Measurements from ENCODE around the gene WDR54.

Gene WDR54

DNA sequence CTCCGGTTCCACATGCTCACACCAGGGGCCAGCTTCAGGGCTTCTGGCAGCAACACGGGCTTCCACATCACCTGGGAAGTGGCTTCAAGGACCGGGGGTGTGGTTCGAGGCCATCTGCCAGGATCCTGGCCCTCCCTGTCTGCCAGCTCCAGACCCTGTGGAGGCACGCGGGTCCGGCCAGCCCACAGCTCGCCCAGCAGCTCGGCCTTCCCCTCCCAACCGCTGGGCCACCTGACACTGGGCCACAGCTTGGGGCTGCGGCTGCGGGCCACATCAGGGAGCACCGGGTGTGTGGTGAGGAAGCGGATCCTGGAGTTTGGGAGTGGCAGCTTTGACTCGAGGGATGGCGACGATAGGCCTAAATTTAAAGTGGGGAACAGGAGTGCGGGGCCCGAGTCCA, 7.1 kb upstream of the WDR54 start:
- H3K4me3 ChIP-seq (ENCODE audit: control insufficient read depth, low read depth, low read length), result peak overlapping the region; percentile 55
- TF ChIP-seq, protein P1, sequence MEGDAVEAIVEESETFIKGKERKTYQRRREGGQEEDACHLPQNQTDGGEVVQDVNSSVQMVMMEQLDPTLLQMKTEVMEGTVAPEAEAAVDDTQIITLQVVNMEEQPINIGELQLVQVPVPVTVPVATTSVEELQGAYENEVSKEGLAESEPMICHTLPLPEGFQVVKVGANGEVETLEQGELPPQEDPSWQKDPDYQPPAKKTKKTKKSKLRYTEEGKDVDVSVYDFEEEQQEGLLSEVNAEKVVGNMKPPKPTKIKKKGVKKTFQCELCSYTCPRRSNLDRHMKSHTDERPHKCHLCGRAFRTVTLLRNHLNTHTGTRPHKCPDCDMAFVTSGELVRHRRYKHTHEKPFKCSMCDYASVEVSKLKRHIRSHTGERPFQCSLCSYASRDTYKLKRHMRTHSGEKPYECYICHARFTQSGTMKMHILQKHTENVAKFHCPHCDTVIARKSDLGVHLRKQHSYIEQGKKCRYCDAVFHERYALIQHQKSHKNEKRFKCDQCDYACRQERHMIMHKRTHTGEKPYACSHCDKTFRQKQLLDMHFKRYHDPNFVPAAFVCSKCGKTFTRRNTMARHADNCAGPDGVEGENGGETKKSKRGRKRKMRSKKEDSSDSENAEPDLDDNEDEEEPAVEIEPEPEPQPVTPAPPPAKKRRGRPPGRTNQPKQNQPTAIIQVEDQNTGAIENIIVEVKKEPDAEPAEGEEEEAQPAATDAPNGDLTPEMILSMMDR (conservative IDR thresholded peaks at IDR 0.05; ENCODE audit: control insufficient read depth, insufficient read depth, low read depth, low read length), result no peak
- no peak for DNase-seq (ENCODE audit: low read depth)

DNA sequence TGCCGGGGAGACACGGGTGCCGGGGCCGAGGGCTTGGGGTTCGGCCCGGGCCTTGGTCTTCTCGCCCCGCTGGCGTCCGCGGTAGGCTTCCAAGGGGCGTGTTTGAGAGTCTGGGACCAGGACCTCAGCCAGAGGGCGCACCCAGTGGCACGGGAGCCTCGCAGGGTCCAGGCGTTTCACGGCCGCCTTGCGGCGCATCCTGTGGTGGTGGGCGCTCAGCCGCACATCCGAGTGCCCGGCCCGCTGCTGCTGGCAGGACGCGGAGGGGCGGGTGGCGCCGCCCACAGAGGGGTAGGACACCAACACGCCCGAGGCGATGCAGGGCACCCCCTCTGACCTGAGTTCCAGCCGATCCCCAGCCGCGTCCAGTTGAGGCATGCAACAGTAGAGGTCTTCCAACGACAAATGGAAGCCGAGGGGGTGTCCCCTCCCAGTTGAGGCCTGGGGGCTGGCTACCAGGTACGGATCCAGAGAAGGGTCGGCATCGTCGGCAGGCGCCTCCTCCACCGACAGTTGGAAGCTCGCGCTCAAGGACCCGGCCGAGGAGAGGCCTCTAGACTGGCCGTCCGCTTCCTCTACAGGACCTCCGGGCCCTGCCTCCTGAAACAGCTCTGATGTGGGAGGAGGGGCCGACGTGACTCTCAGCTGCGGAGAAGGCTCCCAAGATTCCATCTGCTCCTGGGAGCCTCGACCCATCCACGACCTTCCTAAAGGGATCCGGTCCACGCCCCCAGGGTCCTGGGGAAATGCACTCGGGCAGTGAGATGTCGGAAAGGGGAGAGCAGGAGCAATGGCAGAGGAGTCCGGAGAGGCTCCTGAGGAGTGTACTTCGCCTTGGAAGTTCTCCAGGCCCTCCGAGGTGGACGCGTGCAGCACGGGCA, 6.4 kb upstream of the WDR54 start:
- TF ChIP-seq, protein P1 (conservative IDR thresholded peaks at IDR 0.05; ENCODE audit: control insufficient read depth, insufficient read depth, low read depth, low read length), result peak; percentile 32
- peak overlapping the region; percentile 55 for H3K4me3 ChIP-seq (ENCODE audit: control insufficient read depth, low read depth, low read length)
- DNase-seq (ENCODE audit: low read depth), result peak; percentile 37

DNA sequence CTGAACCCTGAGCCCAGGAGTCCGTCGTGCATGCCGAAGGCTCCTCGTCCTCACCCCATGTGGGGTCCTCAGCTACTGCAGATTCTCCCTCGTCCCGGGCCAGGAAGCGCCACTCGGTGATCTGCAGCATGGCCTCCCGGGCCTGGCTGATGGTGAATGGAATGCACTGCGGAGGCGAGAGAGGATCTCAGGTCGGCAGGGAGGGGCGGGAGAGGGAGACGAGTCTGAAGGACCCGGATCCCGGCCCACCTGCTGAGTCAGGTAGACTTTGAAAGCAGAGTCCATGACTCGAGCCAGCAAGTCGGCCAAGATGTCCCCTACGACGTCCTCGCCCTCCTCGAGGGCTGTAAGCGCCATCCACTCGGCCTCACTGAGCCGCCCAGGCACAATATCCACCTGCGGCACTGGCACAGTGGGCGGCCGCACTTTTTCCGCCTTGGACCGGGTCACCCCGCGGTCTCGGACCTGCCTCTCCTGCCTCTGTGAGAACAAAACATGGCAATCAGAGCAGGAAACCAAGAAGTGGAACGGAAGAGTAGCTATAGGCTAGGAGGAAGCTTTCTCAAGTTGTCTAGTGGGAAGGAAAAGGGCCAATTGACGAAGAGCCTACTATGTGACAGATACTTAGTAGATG, 5.7 kb upstream of the WDR54 start:
- peak overlapping the region; percentile 55 for H3K4me3 ChIP-seq (ENCODE audit: control insufficient read depth, low read depth, low read length)
- TF ChIP-seq, protein P1 (conservative IDR thresholded peaks at IDR 0.05; ENCODE audit: control insufficient read depth, insufficient read depth, low read depth, low read length), result no peak
- DNase-seq (ENCODE audit: low read depth), result no peak

DNA sequence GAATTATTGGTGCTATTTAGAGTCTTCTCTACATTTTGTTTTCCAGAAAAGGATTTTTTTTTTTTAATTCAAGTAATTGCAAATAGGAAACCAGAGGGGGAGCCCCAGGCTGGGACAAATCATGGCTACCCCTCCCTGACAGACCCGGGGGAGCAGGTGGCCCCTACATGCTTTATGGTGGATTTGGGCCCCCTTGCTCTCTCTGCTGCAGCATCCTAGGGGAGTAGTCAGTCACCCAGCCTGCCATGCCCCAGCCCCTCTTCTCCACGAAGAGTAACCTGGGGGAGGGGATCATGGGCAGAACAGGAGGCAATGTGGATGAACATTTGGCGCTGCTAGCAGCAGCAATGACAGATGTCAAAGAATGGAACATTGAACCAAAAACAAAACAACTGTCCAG, 4.8 kb upstream of the WDR54 start:
- no peak overlapping the region for H3K4me3 ChIP-seq (ENCODE audit: control insufficient read depth, low read depth, low read length)
- no peak for DNase-seq (ENCODE audit: low read depth)
- TF ChIP-seq, protein P1 (conservative IDR thresholded peaks at IDR 0.05; ENCODE audit: control insufficient read depth, insufficient read depth, low read depth, low read length), result no peak

DNA sequence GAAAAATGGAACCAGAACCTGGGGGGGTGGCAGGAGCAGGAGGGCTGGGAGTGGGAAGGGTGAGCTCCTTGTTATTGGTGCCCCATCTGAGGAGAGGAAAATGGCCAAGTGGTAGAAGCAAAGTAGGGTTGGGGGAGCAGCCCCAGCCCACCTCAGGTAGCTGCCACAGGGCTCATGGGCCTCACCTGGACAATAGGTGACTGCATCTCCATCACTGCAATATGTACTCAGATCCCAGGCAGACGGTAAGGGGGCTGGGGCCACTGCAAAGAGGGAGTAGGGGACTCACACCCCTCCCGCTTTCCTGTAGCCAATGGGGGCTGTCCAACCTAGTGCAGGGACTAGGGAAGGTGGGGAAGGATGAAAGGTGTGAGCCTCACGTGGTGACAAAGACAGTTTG, 4.3 kb upstream of the WDR54 start:
- H3K4me3 ChIP-seq (ENCODE audit: control insufficient read depth, low read depth, low read length), result no peak overlapping the region
- TF ChIP-seq, protein P1 (conservative IDR thresholded peaks at IDR 0.05; ENCODE audit: control insufficient read depth, insufficient read depth, low read depth, low read length), result no peak
- DNase-seq (ENCODE audit: low read depth), result no peak

DNA sequence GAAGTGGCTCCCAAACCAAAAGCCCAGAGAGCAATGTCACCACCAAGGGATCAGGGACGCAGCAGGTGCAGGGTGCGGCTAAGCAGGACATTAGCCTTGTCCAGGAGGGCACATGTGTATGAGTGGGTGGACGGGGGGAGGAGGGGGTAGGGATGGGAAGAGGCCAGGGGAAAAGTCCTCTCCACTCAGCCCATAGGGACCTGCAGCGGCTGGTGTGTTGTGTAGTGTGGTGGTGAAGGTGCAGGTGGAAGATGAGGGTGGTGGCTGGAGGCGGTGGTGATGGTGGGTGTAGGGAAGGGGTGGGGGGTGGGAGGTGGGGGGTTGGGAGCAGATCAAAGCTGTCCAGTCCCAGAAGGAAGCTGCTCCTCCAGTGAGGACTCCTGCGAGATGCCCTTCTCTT, 3.8 kb upstream of the WDR54 start:
- DNase-seq (ENCODE audit: low read depth), result no peak
- TF ChIP-seq, protein P1 (conservative IDR thresholded peaks at IDR 0.05; ENCODE audit: control insufficient read depth, insufficient read depth, low read depth, low read length), result no peak
- no peak overlapping the region for H3K4me3 ChIP-seq (ENCODE audit: control insufficient read depth, low read depth, low read length)
